Lower leg skin (tissue), 3 donors: ENCODE measurements around the gene SDHD.

Experiments
- CTCF ChIP-seq, 3 donors: fragments of 450-650 bp; IDR thresholded peaks; one replicate each; pipeline ENCODE4 v1.5.1; 2016; ENCODE audit warnings: antibody characterized with exemption in 3 of 3, mild to moderate bottlenecking in 3 of 3, moderate library complexity in 2 of 3
- POLR2A ChIP-seq, 2 donors: fragments of 450-650 bp; IDR thresholded peaks; one replicate each; pipeline ENCODE4 v1.6.1; 2016 to 2017; ENCODE audit warnings: antibody characterized with exemption in 2 of 2, mild to moderate bottlenecking in 1 of 2, moderate library complexity in 1 of 2

- TF ChIP-seq CTCF (IDR thresholded peaks at IDR 0.05): no peak
- no peak for TF ChIP-seq POLR2A (IDR thresholded peaks at IDR 0.05)
Measured at GRCh38 chr11:112100462-112100861, 13.8 kb downstream of the SDHD start.
